Measurements from ENCODE around the gene EARS2.

GRCh38 chr16:23523876-23524385, 33.2 kb downstream of the EARS2 start:
- TF ChIP-seq CTCF (IDR thresholded peaks at IDR 0.05): no peak
- no peak for TF ChIP-seq POLR2A (IDR thresholded peaks at IDR 0.05)
